Activated CD8-positive, alpha-beta memory T cell treated with anti-CD3 and anti-CD28 coated beads, Interleukin-2, amount 10 ng/mL, durations not matched to agents 7 days and 5 days (primary cell): ENCODE results near the gene FUZ. TPM values are rescaled to one million over a fixed set of nuclear protein-coding genes. Genes with fewer than 3 reads are reported as not detected.

ENCODE experiments used
- microRNA-seq: library from miRNA; unstranded; fragments of <30 nt; microRNA quantifications from one replicate; pipeline ENCODE4 v1.2.0, GENCODE V29; 2022
- total RNA-seq, 2 experiments: library from RNA; stranded (reverse); gene quantifications; one replicate each; pipeline ENCODE4 v1.2.3, GENCODE V29; 2021

FUZ gene
- total RNA-seq, 2 experiments from 2014 or later = 20.1 to 23.0 TPM

Small RNAs within 50 kb of the gene (microRNA-seq; reads per million reads assigned to microRNA genes)
- gene MIR4749 (not detected), gene MIR6799 (not detected), gene MIR6800 (not detected)

Other genes with a start within 250 kb of the FUZ start
- 10 to 100 TPM; 77.3 to 96.1 TPM for gene NOSIP, start 232.7 kb downstream of the FUZ start, total RNA-seq
- gene PRRG2, start 232.0 kb downstream of the FUZ start, total RNA-seq = 1 to 10 TPM in 1 of 2 experiments, under 1 TPM in 1; 0.49 to 2.4 TPM
- 10 to 100 TPM; 34.8 to 46.5 TPM for gene PRR12, start 222.1 kb downstream of the FUZ start, total RNA-seq
- 1 to 10 TPM; 6.6 to 9.6 TPM for gene RRAS, start 173.1 kb downstream of the FUZ start, total RNA-seq
- gene SCAF1, start 171.1 kb downstream of the FUZ start, total RNA-seq = 10 to 100 TPM; 78.8 to 79.3 TPM
- 100 to 1,000 TPM; 159 to 170 TPM for gene IRF3, start 147.4 kb downstream of the FUZ start, total RNA-seq
- 10 to 100 TPM; 90.6 to 94.5 TPM for gene BCL2L12, start 147.4 kb downstream of the FUZ start, total RNA-seq
- gene PRMT1, start 136.0 kb downstream of the FUZ start, total RNA-seq = 100 to 1,000 TPM; 145 to 257 TPM
- 1 to 10 TPM; 2.7 to 3.5 TPM for gene ADM5, start 123.7 kb downstream of the FUZ start, total RNA-seq
- 1 to 10 TPM; 1.6 TPM for gene CPT1C, start 122.2 kb downstream of the FUZ start, total RNA-seq
- gene TSKS, start 50.0 kb downstream of the FUZ start, total RNA-seq = 1 to 10 TPM in 1 of 2 experiments, under 1 TPM in 1; 0.47 to 1.3 TPM
- gene AP2A1, start 46.3 kb downstream of the FUZ start, total RNA-seq = 100 to 1,000 TPM in 1 of 2 experiments, 10 to 100 TPM in 1; 85.3 to 102 TPM
- gene MED25, start 5.0 kb upstream of the FUZ start, total RNA-seq = 10 to 100 TPM; 57.5 to 70.5 TPM
- 10 to 100 TPM; 78.2 to 79.4 TPM for gene PTOV1, start 37.9 kb upstream of the FUZ start, total RNA-seq
- 100 to 1,000 TPM; 130 to 133 TPM for gene PNKP, start 54.3 kb upstream of the FUZ start, total RNA-seq
- 10 to 100 TPM; 13.4 to 21.2 TPM for gene AKT1S1, start 64.1 kb upstream of the FUZ start, total RNA-seq
- gene TBC1D17, start 64.4 kb upstream of the FUZ start, total RNA-seq = 10 to 100 TPM; 26.2 to 39.3 TPM
- 10 to 100 TPM in 1 of 2 experiments, 1 to 10 TPM in 1; 1.7 to 12.3 TPM for gene IL4I1, start 83.6 kb upstream of the FUZ start, total RNA-seq
- 10 to 100 TPM in 1 of 2 experiments, 1 to 10 TPM in 1; 8.4 to 13.7 TPM for gene ATF5, start 115.9 kb upstream of the FUZ start, total RNA-seq
- 100 to 1,000 TPM; 128 to 192 TPM for gene NUP62, start 116.2 kb upstream of the FUZ start, total RNA-seq
- not detected for gene SIGLEC11, start 147.9 kb upstream of the FUZ start, total RNA-seq
- gene VRK3, start 212.1 kb upstream of the FUZ start, total RNA-seq = 10 to 100 TPM; 70.5 to 71.3 TPM
- gene ZNF473, start 212.7 kb upstream of the FUZ start, total RNA-seq = 1 to 10 TPM; 7.9 to 8.4 TPM